ENCODE measurements around the gene TTLL11. TPM values are rescaled to one million over a fixed set of nuclear protein-coding genes. Genes with fewer than 3 reads are reported as not detected.

Gene TTLL11
- total RNA-seq, 2 experiments from 2014 or later: 0.56 to 1.4 TPM

DNA sequence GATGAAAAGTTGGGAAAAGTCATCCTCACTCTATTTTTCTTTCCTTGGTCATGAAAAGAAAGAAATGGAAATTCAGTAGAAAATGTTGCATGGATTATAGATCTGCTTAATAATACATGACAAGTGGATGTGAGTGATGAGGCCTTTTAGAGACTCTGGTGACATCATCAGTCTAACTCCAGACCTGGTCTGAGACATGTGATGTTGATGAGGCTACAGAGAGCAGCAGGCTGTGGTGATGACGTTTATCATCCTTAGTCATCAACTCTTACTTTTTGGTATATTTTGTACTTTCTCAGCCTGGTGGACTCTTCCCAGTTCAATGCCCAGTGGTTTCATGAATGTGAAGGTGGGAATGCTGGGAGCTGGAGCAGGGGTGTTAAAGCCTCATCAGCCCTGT, 116.4 kb downstream of the TTLL11 start:
- Mint-ChIP-seq H3K27ac (no peak overlapping the region), H3K9me3 (peaks cover 8% of the 10 kb centered on the region), H3K4me1 (ENCODE audit: low read depth) (no peaks in the 10 kb centered on the region), H3K36me3 (ENCODE audit: low read depth) (peaks cover 6% of the 10 kb centered on the region), H3K4me3 (no peak overlapping the region), H3K27me3 (no peaks in the 10 kb centered on the region)
- ChIA-PET POLR2A (no interaction called here), CTCF (no interaction called here)
- intact Hi-C loops (cut with micrococcal nuclease): no loop called here
- ATAC-seq: peak; percentile 42
- DNase-seq: no peak
- TF ChIP-seq, protein P1, sequence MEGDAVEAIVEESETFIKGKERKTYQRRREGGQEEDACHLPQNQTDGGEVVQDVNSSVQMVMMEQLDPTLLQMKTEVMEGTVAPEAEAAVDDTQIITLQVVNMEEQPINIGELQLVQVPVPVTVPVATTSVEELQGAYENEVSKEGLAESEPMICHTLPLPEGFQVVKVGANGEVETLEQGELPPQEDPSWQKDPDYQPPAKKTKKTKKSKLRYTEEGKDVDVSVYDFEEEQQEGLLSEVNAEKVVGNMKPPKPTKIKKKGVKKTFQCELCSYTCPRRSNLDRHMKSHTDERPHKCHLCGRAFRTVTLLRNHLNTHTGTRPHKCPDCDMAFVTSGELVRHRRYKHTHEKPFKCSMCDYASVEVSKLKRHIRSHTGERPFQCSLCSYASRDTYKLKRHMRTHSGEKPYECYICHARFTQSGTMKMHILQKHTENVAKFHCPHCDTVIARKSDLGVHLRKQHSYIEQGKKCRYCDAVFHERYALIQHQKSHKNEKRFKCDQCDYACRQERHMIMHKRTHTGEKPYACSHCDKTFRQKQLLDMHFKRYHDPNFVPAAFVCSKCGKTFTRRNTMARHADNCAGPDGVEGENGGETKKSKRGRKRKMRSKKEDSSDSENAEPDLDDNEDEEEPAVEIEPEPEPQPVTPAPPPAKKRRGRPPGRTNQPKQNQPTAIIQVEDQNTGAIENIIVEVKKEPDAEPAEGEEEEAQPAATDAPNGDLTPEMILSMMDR (IDR thresholded peaks at IDR 0.05): no peak

DNA sequence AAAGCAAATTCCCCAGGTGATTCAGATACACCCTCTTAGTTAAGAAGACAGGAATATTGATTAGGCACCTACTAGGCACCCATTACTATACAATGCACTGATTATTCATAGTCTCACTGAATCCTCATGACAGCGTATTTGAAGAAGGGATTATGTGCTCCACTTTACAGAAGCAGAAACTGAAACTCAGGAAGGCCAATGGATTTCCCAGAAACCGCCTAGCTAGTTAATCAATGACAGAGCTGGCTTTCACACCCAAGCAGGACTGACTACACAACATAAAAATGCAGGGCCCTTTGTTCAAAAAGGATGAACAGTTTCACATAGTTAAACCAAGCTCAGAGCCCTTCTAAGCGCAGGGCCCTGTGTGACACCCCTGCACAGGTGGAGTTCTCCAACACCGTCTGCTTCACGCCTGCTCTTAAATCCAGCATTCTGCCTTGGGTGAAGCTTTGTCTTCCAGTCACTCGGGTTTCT, 117.3 kb downstream of the TTLL11 start:
- ATAC-seq: no peak
- CTCF ChIA-PET: no interaction called here

DNA sequence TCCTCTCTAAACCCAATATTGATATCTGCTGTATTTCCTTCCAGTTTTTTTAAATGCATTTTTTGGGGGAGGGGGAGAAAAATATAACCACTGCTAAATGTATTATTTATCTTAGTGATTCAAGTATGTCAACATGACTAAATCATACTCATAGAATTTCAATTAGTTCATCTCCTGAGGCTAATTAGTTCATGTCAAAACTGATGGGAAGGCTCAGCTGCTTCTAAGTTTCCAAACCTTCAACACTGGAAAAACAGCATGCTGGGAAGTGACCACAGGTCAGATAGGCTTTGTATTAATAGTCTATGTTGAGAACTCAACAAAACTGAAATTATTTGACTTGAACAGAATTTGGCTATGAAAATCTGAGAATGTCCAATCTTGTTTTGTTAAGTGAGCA, 118.7 kb downstream of the TTLL11 start:
- POLR2A ChIA-PET: no interaction called here
- ATAC-seq (no peak), DNase-seq (no peak)
- no peaks in the 10 kb centered on the region for H3K4me1 Mint-ChIP-seq (ENCODE audit: low read depth)
- H3K4me3 Mint-ChIP-seq: no peak overlapping the region
- H3K27ac Mint-ChIP-seq: no peak overlapping the region
- intact Hi-C loops (cut with micrococcal nuclease): no loop called here
- H3K36me3 Mint-ChIP-seq (ENCODE audit: low read depth): peaks cover 5% of the 10 kb centered on the region
- CTCF ChIA-PET: interaction anchor here (1.3 kb wide), 1 partner anchor 427 kb away, joined by 3 read pairs; no protein-coding TSS in a partner anchor
- no peaks in the 10 kb centered on the region for H3K9me3 Mint-ChIP-seq
- H3K27me3 Mint-ChIP-seq: no peaks in the 10 kb centered on the region
- TF ChIP-seq, protein P1 (IDR thresholded peaks at IDR 0.05): no peak

More for the DNA sequence above, 117.3 kb downstream of the TTLL11 start:
- H3K4me3 Mint-ChIP-seq: no peak overlapping the region
- H3K4me1 Mint-ChIP-seq (ENCODE audit: low read depth): no peaks in the 10 kb centered on the region
- peaks cover 4% of the 10 kb centered on the region for H3K36me3 Mint-ChIP-seq (ENCODE audit: low read depth)
- POLR2A ChIA-PET: no interaction called here
- TF ChIP-seq, protein P1 (IDR thresholded peaks at IDR 0.05): no peak
- intact Hi-C loops (cut with micrococcal nuclease): no loop called here
- no peak for DNase-seq
- H3K27me3 Mint-ChIP-seq: no peaks in the 10 kb centered on the region
- H3K27ac Mint-ChIP-seq: no peak overlapping the region
- H3K9me3 Mint-ChIP-seq: peaks cover 1% of the 10 kb centered on the region

DNA sequence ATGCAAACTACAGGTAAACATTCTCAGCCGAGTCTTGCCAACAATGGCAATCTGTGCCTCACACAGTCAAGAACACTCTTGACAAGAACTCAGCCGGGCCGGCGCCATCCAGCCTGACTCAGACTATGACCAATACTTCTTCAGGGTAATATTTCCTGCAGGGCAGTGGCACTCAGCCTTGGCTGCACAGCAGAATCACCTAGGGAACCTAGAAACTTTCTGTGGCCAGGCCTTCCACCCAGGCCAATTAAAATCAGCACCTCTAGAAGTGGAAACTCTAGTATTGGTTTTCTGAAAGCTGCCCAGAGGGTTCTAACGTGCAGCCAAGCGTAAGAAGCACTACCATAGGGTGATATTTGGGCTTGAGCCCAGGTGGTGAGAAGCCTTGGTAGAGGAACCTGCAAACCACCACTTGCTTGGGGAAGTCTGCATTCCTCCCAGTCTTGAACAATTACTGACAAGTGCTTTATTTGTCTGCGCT, 120.6 kb downstream of the TTLL11 start:
- intact Hi-C loops (cut with micrococcal nuclease): no loop called here
- H3K36me3 Mint-ChIP-seq (ENCODE audit: low read depth): peaks cover 5% of the 10 kb centered on the region

DNA sequence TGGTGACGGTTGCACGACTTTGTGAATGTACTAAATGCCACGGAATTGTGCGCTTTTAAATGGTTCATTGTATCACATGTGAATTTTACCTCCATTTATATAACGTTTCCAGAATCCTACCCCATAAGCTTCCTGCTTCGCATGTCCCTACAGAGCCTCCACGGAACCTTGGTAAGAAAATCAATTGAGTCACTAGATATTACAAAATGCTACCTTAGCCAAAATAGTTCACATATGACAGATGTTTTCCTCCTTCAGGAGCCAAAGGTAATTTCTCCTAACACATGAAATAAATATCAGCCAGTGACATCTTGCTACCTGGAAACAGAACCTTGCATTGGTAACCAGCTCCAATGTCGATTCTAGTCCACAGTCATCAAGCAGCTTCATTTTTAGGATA, 125.1 kb downstream of the TTLL11 start:
- ATAC-seq (no peak), DNase-seq (no peak)
- CTCF ChIA-PET: no interaction called here
- H3K36me3 Mint-ChIP-seq (ENCODE audit: low read depth): peaks cover 5% of the 10 kb centered on the region
- H3K27ac Mint-ChIP-seq: no peak overlapping the region
- no peaks in the 10 kb centered on the region for H3K4me1 Mint-ChIP-seq (ENCODE audit: low read depth)
- H3K9me3 Mint-ChIP-seq: no peaks in the 10 kb centered on the region
- H3K4me3 Mint-ChIP-seq: no peak overlapping the region
- no peaks in the 10 kb centered on the region for H3K27me3 Mint-ChIP-seq
- POLR2A ChIA-PET: no interaction called here
- TF ChIP-seq, protein P1 (IDR thresholded peaks at IDR 0.05): no peak
- intact Hi-C loops (cut with micrococcal nuclease): no loop called here

More for the DNA sequence above, 120.6 kb downstream of the TTLL11 start:
- DNase-seq (no peak), ATAC-seq (no peak)
- H3K27ac Mint-ChIP-seq: no peak overlapping the region
- CTCF ChIA-PET: no interaction called here
- no peaks in the 10 kb centered on the region for H3K27me3 Mint-ChIP-seq
- no peaks in the 10 kb centered on the region for H3K9me3 Mint-ChIP-seq
- TF ChIP-seq, protein P1 (IDR thresholded peaks at IDR 0.05): no peak
- POLR2A ChIA-PET: no interaction called here
- no peak overlapping the region for H3K4me3 Mint-ChIP-seq
- no peaks in the 10 kb centered on the region for H3K4me1 Mint-ChIP-seq (ENCODE audit: low read depth)

Data from activated CD8-positive, alpha-beta T cell treated with anti-CD3 and anti-CD28 coated beads for 36 hours (primary cell).